Stimulated activated CD8-positive, alpha-beta memory T cell treated with anti-CD3 and anti-CD28 coated beads, Interleukin-15, amount 100 ng/mL, for 48 hours (primary cell): ENCODE data around the gene GUCA2A.

Experiments used
- DNase-seq, 2 donors: peaks; one replicate each; pipeline ENCODE4 v3.0.0-alpha.2; 2020; ENCODE audit warnings: low read depth in 2 of 2

Gene GUCA2A

GRCh38 chr1:42130061-42130660 lies 34.4 kb downstream of the GUCA2A start:
- no peak for DNase-seq

GRCh38 chr1:42128964-42129363 lies 35.6 kb downstream of the GUCA2A start:
- DNase-seq = no peak

- no peak for DNase-seq
Observed at GRCh38 chr1:42128499-42128898, 36.0 kb downstream of the GUCA2A start.

GRCh38 chr1:42127767-42128166 lies 36.8 kb downstream of the GUCA2A start:
- no peak for DNase-seq

- no peak for DNase-seq
Observed at GRCh38 chr1:42125552-42125951, 39.0 kb downstream of the GUCA2A start.

- DNase-seq = no peak
Observed at GRCh38 chr1:42122408-42122807, 42.1 kb downstream of the GUCA2A start.

- no peak for DNase-seq
Observed at GRCh38 chr1:42118125-42118524, 46.4 kb downstream of the GUCA2A start.

GRCh38 chr1:42117214-42117613 lies 47.3 kb downstream of the GUCA2A start:
- no peak for DNase-seq

GRCh38 chr1:42114229-42114628 lies 50.3 kb downstream of the GUCA2A start:
- DNase-seq = no peak
